Measurements from ENCODE around the gene MED12L.

GRCh38 chr3:151264605-151265004 is 179.1 kb downstream of the MED12L start:
- TF ChIP-seq CTCF (IDR thresholded peaks at IDR 0.05), result no peak
- TF ChIP-seq POLR2A (IDR thresholded peaks at IDR 0.05), result no peak

All from breast epithelium (tissue), 3 donors.